ENCODE data around the gene VWA2.

GRCh38 chr10:114220281-114220680 lies 18.8 kb upstream of the VWA2 start:
- TF ChIP-seq SIN3A (IDR thresholded peaks at IDR 0.05; ENCODE audit: borderline replicate concordance, low read depth, low read length) (no peak), CTCF (IDR thresholded peaks at IDR 0.05) (no peak), RAD21 (IDR thresholded peaks at IDR 0.05; ENCODE audit: low read length) (no peak), EZH2phosphoT487 (IDR thresholded peaks at IDR 0.05; ENCODE audit: borderline replicate concordance, low read depth) (no peak), EP300 (IDR thresholded peaks at IDR 0.05; ENCODE audit: borderline replicate concordance in 1 of 2, low read depth in 1 of 2, low read length in 1 of 2) (no peak), MAX (IDR thresholded peaks at IDR 0.05; ENCODE audit: low read depth) (no peak), RXRA (IDR thresholded peaks at IDR 0.05; ENCODE audit: borderline replicate concordance, low read depth) (no peak), REST (IDR thresholded peaks at IDR 0.05; ENCODE audit: low read depth, low read length) (no peak), YY1 (IDR thresholded peaks at IDR 0.05; ENCODE audit: low read depth) (no peak)

Measured in SK-N-SH (cell line).